Measurements from ENCODE around the gene SMIM28. TPM values are rescaled to one million over a fixed set of nuclear protein-coding genes. Genes with fewer than 3 reads are reported as not detected.

The SMIM28 gene
- total RNA-seq, 1 donor from 2014 or later, result not detected

GRCh38 chr6:138431256-138432062, 53.8 kb downstream of the SMIM28 start:
- Mint-ChIP-seq H3K27me3 (ENCODE audit: unreplicated experiment) (no peaks in the 10 kb centered on the region), H3K27ac (ENCODE audit: unreplicated experiment) (no peak overlapping the region)

GRCh38 chr6:138432063-138432356, 54.3 kb downstream of the SMIM28 start:
- H3K4me1 Mint-ChIP-seq (ENCODE audit: unreplicated experiment), result peaks cover 6% of the 10 kb centered on the region
- peaks cover 10% of the 10 kb centered on the region for H3K36me3 Mint-ChIP-seq (ENCODE audit: unreplicated experiment)
- H3K4me3 Mint-ChIP-seq (ENCODE audit: unreplicated experiment), result no peak overlapping the region
- no peak overlapping the region for H3K27ac Mint-ChIP-seq (ENCODE audit: unreplicated experiment)
- DNase-seq (ENCODE audit: extremely low spot score, unreplicated experiment), result no peak
- no peak for TF ChIP-seq CTCF (IDR thresholded peaks at IDR 0.05)
- no peaks in the 10 kb centered on the region for H3K9me3 Mint-ChIP-seq (ENCODE audit: unreplicated experiment)
- H3K27me3 Mint-ChIP-seq (ENCODE audit: unreplicated experiment), result no peaks in the 10 kb centered on the region

More at GRCh38 chr6:138431256-138432062, 53.8 kb downstream of the SMIM28 start:
- H3K9me3 Mint-ChIP-seq (ENCODE audit: unreplicated experiment), result no peaks in the 10 kb centered on the region
- H3K4me3 Mint-ChIP-seq (ENCODE audit: unreplicated experiment), result no peak overlapping the region
- peaks cover 6% of the 10 kb centered on the region for H3K4me1 Mint-ChIP-seq (ENCODE audit: unreplicated experiment)
- TF ChIP-seq CTCF (IDR thresholded peaks at IDR 0.05), result no peak
- no peak for DNase-seq (ENCODE audit: extremely low spot score, unreplicated experiment)
- peaks cover 10% of the 10 kb centered on the region for H3K36me3 Mint-ChIP-seq (ENCODE audit: unreplicated experiment)

Other genes with a start within 250 kb of the SMIM28 start
- 0.05 and 0.08 TPM in 2 replicates for gene ARFGEF3, start 216.0 kb upstream of the SMIM28 start, total RNA-seq
- gene PBOV1, start 159.4 kb upstream of the SMIM28 start, total RNA-seq, result not detected in 2 replicates
- gene HEBP2, start 26.3 kb downstream of the SMIM28 start, total RNA-seq, result 33.9 and 36.8 TPM in 2 replicates
- gene NHSL1, start 121.6 kb downstream of the SMIM28 start, total RNA-seq, result 19.0 and 21.2 TPM in 2 replicates